ENCODE results near the gene AHRR. TPM values are rescaled to one million over a fixed set of nuclear protein-coding genes. Genes with fewer than 3 reads are reported as not detected.
A peak's percentile ranks its signal among the peaks of the same experiment; 100 is the strongest.

Gene AHRR
- total and polyA plus RNA-seq, 10 of the 15 experiments (the other 5 are each of a cell fraction or from before 2014, with no cell fraction given): 0.90 to 35.2 (median 19.2) TPM

DNA sequence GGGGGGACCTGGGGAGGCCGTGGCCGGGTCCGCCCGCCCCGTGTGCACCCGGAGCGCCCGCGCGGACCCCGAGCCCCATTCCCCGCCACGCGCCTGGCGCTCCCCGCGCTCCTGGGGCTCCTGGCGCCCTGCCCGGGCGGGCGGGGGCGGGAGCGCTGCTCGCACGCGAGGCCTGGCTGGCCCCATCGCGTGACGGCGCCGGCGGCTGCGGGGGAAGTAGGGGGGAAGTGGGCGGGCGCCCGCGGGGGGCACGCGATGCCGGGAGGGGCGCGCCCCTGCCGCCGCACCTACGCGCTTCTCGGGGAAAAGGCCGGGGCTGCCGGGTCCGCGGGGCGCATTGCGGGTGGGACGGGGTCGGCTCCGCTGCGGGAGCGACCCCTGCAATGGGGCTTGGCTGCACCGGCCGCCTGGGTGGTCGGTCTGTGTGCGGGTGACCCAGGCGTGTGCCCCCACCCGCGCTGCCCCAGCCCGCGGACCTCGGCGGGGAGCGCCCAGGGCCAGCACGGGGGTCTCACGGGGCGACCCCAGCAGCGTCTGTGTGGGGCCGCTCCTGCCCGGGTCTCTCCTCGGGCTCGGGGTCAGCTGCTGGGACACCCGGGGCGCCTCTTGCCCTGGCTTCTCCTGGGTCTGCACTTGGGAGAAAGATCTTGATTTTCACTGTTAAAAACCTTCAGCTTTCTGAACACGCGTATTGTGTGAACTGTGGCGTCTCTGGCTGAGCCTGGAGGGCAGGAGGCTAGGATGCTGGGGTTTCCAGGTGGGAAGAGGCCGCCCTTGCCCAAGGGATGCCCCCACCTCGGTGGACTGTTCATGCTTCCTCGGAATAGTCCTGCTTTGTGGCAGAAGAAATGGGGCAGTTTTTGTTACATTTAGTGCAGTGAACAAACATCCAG lies 52.4 kb downstream of the AHRR start (continued):
- no peak for TF ChIP-seq RAD51 (IDR thresholded peaks at IDR 0.05)
- TF ChIP-seq BHLHE40 (IDR thresholded peaks at IDR 0.05; ENCODE audit: borderline replicate concordance in 1 of 2, low read depth in 2 of 2, low read length in 1 of 2): peak; percentile 98 to 100
- TF ChIP-seq, protein P1, sequence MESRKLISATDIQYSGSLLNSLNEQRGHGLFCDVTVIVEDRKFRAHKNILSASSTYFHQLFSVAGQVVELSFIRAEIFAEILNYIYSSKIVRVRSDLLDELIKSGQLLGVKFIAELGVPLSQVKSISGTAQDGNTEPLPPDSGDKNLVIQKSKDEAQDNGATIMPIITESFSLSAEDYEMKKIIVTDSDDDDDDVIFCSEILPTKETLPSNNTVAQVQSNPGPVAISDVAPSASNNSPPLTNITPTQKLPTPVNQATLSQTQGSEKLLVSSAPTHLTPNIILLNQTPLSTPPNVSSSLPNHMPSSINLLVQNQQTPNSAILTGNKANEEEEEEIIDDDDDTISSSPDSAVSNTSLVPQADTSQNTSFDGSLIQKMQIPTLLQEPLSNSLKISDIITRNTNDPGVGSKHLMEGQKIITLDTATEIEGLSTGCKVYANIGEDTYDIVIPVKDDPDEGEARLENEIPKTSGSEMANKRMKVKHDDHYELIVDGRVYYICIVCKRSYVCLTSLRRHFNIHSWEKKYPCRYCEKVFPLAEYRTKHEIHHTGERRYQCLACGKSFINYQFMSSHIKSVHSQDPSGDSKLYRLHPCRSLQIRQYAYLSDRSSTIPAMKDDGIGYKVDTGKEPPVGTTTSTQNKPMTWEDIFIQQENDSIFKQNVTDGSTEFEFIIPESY (IDR thresholded peaks at IDR 0.05): no peak
- peak; percentile 19; the same call in 1 of the 2 replicates for TF ChIP-seq POLR2AphosphoS5 (IDR thresholded peaks at IDR 0.05; ENCODE audit: low read length)
- TF ChIP-seq, protein P2, sequence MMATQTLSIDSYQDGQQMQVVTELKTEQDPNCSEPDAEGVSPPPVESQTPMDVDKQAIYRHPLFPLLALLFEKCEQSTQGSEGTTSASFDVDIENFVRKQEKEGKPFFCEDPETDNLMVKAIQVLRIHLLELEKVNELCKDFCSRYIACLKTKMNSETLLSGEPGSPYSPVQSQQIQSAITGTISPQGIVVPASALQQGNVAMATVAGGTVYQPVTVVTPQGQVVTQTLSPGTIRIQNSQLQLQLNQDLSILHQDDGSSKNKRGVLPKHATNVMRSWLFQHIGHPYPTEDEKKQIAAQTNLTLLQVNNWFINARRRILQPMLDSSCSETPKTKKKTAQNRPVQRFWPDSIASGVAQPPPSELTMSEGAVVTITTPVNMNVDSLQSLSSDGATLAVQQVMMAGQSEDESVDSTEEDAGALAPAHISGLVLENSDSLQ (IDR thresholded peaks at IDR 0.05): no peak
- TF ChIP-seq SMAD1 (IDR thresholded peaks at IDR 0.05; ENCODE audit: low read depth, partially characterized antibody): no peak
- no peak; the same call in 1 of the 2 replicates for TF ChIP-seq ZBED1 (IDR thresholded peaks at IDR 0.05; ENCODE audit: borderline replicate concordance)
- TF ChIP-seq, protein P3, sequence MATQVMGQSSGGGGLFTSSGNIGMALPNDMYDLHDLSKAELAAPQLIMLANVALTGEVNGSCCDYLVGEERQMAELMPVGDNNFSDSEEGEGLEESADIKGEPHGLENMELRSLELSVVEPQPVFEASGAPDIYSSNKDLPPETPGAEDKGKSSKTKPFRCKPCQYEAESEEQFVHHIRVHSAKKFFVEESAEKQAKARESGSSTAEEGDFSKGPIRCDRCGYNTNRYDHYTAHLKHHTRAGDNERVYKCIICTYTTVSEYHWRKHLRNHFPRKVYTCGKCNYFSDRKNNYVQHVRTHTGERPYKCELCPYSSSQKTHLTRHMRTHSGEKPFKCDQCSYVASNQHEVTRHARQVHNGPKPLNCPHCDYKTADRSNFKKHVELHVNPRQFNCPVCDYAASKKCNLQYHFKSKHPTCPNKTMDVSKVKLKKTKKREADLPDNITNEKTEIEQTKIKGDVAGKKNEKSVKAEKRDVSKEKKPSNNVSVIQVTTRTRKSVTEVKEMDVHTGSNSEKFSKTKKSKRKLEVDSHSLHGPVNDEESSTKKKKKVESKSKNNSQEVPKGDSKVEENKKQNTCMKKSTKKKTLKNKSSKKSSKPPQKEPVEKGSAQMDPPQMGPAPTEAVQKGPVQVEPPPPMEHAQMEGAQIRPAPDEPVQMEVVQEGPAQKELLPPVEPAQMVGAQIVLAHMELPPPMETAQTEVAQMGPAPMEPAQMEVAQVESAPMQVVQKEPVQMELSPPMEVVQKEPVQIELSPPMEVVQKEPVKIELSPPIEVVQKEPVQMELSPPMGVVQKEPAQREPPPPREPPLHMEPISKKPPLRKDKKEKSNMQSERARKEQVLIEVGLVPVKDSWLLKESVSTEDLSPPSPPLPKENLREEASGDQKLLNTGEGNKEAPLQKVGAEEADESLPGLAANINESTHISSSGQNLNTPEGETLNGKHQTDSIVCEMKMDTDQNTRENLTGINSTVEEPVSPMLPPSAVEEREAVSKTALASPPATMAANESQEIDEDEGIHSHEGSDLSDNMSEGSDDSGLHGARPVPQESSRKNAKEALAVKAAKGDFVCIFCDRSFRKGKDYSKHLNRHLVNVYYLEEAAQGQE (IDR thresholded peaks at IDR 0.05; ENCODE audit: low read depth, low read length): peak; percentile 39; the same call in 1 of the 2 replicates
- peak; percentile 89 to 97 for TF ChIP-seq EP300 (IDR thresholded peaks at IDR 0.05; ENCODE audit: borderline replicate concordance in 1 of 2, control insufficient read depth in 1 of 2, low read depth in 2 of 2, low read length in 2 of 2)
- no peak for TF ChIP-seq SMC3 (IDR thresholded peaks at IDR 0.05; ENCODE audit: borderline replicate concordance, low read length)
- TF ChIP-seq ZNF207 (IDR thresholded peaks at IDR 0.05; ENCODE audit: borderline replicate concordance): no peak
- no peak for TF ChIP-seq HDGF (IDR thresholded peaks at IDR 0.05)
- TF ChIP-seq, protein P4, sequence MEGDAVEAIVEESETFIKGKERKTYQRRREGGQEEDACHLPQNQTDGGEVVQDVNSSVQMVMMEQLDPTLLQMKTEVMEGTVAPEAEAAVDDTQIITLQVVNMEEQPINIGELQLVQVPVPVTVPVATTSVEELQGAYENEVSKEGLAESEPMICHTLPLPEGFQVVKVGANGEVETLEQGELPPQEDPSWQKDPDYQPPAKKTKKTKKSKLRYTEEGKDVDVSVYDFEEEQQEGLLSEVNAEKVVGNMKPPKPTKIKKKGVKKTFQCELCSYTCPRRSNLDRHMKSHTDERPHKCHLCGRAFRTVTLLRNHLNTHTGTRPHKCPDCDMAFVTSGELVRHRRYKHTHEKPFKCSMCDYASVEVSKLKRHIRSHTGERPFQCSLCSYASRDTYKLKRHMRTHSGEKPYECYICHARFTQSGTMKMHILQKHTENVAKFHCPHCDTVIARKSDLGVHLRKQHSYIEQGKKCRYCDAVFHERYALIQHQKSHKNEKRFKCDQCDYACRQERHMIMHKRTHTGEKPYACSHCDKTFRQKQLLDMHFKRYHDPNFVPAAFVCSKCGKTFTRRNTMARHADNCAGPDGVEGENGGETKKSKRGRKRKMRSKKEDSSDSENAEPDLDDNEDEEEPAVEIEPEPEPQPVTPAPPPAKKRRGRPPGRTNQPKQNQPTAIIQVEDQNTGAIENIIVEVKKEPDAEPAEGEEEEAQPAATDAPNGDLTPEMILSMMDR (IDR thresholded peaks at IDR 0.05 in 2 of 3, conservative IDR thresholded peaks at IDR 0.05 in 1 of 3; ENCODE audit: control insufficient read depth in 2 of 3, extremely low read depth in 1 of 3, insufficient read depth in 1 of 3, low read depth in 3 of 3, low read length in 3 of 3): no peak
- TF ChIP-seq, protein P5, sequence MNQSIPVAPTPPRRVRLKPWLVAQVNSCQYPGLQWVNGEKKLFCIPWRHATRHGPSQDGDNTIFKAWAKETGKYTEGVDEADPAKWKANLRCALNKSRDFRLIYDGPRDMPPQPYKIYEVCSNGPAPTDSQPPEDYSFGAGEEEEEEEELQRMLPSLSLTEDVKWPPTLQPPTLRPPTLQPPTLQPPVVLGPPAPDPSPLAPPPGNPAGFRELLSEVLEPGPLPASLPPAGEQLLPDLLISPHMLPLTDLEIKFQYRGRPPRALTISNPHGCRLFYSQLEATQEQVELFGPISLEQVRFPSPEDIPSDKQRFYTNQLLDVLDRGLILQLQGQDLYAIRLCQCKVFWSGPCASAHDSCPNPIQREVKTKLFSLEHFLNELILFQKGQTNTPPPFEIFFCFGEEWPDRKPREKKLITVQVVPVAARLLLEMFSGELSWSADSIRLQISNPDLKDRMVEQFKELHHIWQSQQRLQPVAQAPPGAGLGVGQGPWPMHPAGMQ (IDR thresholded peaks at IDR 0.05; ENCODE audit: borderline replicate concordance): no peak
- TF ChIP-seq RBBP5 (conservative IDR thresholded peaks at IDR 0.05): no peak
- no peak for TF ChIP-seq CBX3 (IDR thresholded peaks at IDR 0.05; ENCODE audit: borderline replicate concordance, low read depth)
- no peak for TF ChIP-seq SIN3A (IDR thresholded peaks at IDR 0.05; ENCODE audit: low read depth, low read length)
- TF ChIP-seq TCF7 (IDR thresholded peaks at IDR 0.05; ENCODE audit: borderline replicate concordance): no peak
- TF ChIP-seq ASH2L (IDR thresholded peaks at IDR 0.05; ENCODE audit: borderline replicate concordance, low read depth): no peak

All from GM12878 (cell line).